Spleen (tissue), 11 donors: ENCODE measurements around the gene ATXN7L2. TPM values are rescaled to one million over a fixed set of nuclear protein-coding genes. Genes with fewer than 3 reads are reported as not detected.

Experiments
- DNase-seq: peaks from one replicate; pipeline ENCODE4 v3.0.0-alpha.2; 2020
- H3K27ac ChIP-seq, 8 donors: fragments of 200-600 bp; sonication (generic) in 7 of 8; 1 replicate in 4 of 8; 2 replicates in 4 of 8; pipeline versions ENCODE4 v1.5.0 to v1.8.0; 2016 to 2021; ENCODE audit warnings: inconsistent platforms in 4 of 8, mild to moderate bottlenecking in 4 of 8, moderate library complexity in 1 of 8
- H3K27me3 ChIP-seq, 7 donors: fragments of 200-600 bp; sonication (generic) in 6 of 7; replicated peaks in 1 of 7; 1 replicate in 4 of 7; 2 replicates in 3 of 7; pipeline versions ENCODE4 v1.5.0 to v1.8.0; 2016 to 2021; ENCODE audit warnings: inconsistent platforms in 3 of 7, mild to moderate bottlenecking in 1 of 7
- H3K36me3 ChIP-seq, 6 donors: fragments of 200-600 bp; sonication (generic) in 5 of 6; 1 replicate in 4 of 6; 2 replicates in 2 of 6; pipeline versions ENCODE4 v1.5.0 to v1.8.0; 2016 to 2021; ENCODE audit warnings: inconsistent platforms in 2 of 6
- H3K4me1 ChIP-seq, 6 donors: fragments of 200-600 bp; sonication (generic) in 5 of 6; 1 replicate in 3 of 6; 2 replicates in 3 of 6; pipeline versions ENCODE4 v1.5.0 to v1.8.0; 2016 to 2021; ENCODE audit warnings: inconsistent platforms in 3 of 6
- H3K4me3 ChIP-seq, 8 donors: fragments of 200-600 bp; sonication (generic) in 7 of 8; 1 replicate in 4 of 8; 2 replicates in 4 of 8; pipeline versions ENCODE4 v1.5.0 to v1.8.0; 2016 to 2021; ENCODE audit warnings: inconsistent platforms in 4 of 8, mild to moderate bottlenecking in 4 of 8, moderate library complexity in 2 of 8
- H3K9me3 ChIP-seq, 8 donors: fragments of 200-600 bp; sonication (generic) in 7 of 8; 1 replicate in 4 of 8; 2 replicates in 4 of 8; pipeline versions ENCODE4 v1.5.0 to v1.8.0; 2016 to 2021; ENCODE audit warnings: inconsistent platforms in 4 of 8
- POLR2A ChIP-seq, 3 donors: fragments of 450-650 bp; IDR thresholded peaks; one replicate each; pipeline ENCODE4 v1.5.1; 2017; ENCODE audit warnings: antibody characterized with exemption in 3 of 3, mild to moderate bottlenecking in 1 of 3
- POLR2AphosphoS5 ChIP-seq, 3 donors: sonication (generic); formaldehyde crosslinking; IDR thresholded peaks; one replicate each; pipeline ENCODE4 v1.5.1; 2017; ENCODE audit warnings: antibody characterized with exemption in 3 of 3
- WGBS, 5 donors: extraction: QIAGEN DNeasy Blood & Tissue Kit in 3 of 5; methylation state at CpG; one replicate each; pipeline versions ENCODE4 v1.1.5 to v1.1.7; 2013 to 2018; 5-methylcytosine and 5-hydroxymethylcytosine counted together
- intact Hi-C: fragments of 100-400 bp; cut with DNase I; formaldehyde crosslinking; loops from one replicate; pipeline ENCODE4 v1.15.0; 2023; ENCODE audit warnings: low total_unique reads
- polyA plus RNA-seq, 3 donors: library from polyadenylated mRNA; stranded (reverse); fragments of 200-250 nt; gene quantifications; one replicate each; pipeline ENCODE4 v1.2.1, GENCODE V29; 2013
- total RNA-seq, 7 donors: library from RNA; depleted of rRNA in 3 of 7; stranded (reverse); fragments of >200 nt in 3 of 7; fragmentation: NEBNext Ultra II Directional in 4 of 7; extraction: Animal tissue kit (Norgen Biotek cat#: 25700) in 4 of 7; gene quantifications; one replicate each; pipeline versions ENCODE4 v1.1.0 to v1.2.1, GENCODE V29; 2016 to 2021
- TF ChIP-seq, protein P1 (sequence below), 11 experiments: fragments of 200-600 bp in 7 of 11; fragments of 450-650 bp in 4 of 11; sonication (generic) in 4 of 11; IDR thresholded peaks in 8 of 11; conservative IDR thresholded peaks in 3 of 11; 1 replicate in 7 of 11; 2 replicates in 4 of 11; pipeline versions ENCODE4 v1.4.0 to v1.8.0; 2016 to 2021; ENCODE audit warnings: antibody characterized with exemption in 11 of 11, inconsistent platforms in 4 of 11, mild to moderate bottlenecking in 1 of 11
- donor health status: healthy with polysubstance abuse.
- donor health status: DM: no; HTN: no; CAD: no; lungs with moderate emphysema.
- donor health status: DM: no; HTN: no; CAD: no.
- donor health status: Bipolar disorder and iron deficiency.
- donor health status: healthy.
- donor health status: DM: no; HTN: no; CAD: no.
- donor health status: DM: yes; HTN: yes; CAD: no.

ATXN7L2 gene
- total and polyA plus RNA-seq, 10 donors = 7.1 to 16.8 (median 8.8) TPM

DNA sequence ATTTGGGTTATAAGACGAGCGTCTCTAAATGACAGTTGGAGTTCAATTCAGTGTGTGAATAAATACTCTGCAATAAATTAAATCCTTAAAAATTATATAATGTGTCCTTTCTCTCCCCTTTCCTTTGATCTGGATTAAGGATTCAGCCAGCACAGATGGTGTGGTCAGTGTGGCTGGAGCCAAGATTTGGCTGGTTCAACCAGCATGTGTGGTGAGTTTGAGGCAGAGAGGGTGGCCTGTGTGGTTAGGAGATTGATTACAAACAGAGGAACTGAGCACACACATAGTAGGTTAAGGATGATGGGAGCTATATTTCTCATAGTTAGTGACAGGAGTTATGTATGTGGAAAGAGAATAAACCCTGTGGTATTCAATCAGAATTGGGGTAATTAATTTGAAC is 40.0 kb downstream of the ATXN7L2 start:
- Histone ChIP-seq H3K36me3 (no peaks in the 10 kb centered on the region), H3K4me3 (no peak overlapping the region), H3K27ac (no peak overlapping the region), H3K4me1 (peaks cover 0 to 5% (median 0%) of the 10 kb centered on the region in 6 donors), H3K27me3 (peaks cover 0 to 12% (median 0%) of the 10 kb centered on the region in 7 donors), H3K9me3 (no peaks in the 10 kb centered on the region)
- DNase-seq = no peak
- WGBS, 5 donors = 88 to 97% (median 96%) methylated on average over 2 of the region's 2 CpGs
- intact Hi-C loops = no loop called here
- TF ChIP-seq, protein P1, sequence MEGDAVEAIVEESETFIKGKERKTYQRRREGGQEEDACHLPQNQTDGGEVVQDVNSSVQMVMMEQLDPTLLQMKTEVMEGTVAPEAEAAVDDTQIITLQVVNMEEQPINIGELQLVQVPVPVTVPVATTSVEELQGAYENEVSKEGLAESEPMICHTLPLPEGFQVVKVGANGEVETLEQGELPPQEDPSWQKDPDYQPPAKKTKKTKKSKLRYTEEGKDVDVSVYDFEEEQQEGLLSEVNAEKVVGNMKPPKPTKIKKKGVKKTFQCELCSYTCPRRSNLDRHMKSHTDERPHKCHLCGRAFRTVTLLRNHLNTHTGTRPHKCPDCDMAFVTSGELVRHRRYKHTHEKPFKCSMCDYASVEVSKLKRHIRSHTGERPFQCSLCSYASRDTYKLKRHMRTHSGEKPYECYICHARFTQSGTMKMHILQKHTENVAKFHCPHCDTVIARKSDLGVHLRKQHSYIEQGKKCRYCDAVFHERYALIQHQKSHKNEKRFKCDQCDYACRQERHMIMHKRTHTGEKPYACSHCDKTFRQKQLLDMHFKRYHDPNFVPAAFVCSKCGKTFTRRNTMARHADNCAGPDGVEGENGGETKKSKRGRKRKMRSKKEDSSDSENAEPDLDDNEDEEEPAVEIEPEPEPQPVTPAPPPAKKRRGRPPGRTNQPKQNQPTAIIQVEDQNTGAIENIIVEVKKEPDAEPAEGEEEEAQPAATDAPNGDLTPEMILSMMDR (IDR thresholded peaks at IDR 0.05 in 8 of 11, conservative IDR thresholded peaks at IDR 0.05 in 3 of 11) = no peak
- TF ChIP-seq POLR2AphosphoS5 (IDR thresholded peaks at IDR 0.05) (no peak), POLR2A (IDR thresholded peaks at IDR 0.05) (no peak)

DNA sequence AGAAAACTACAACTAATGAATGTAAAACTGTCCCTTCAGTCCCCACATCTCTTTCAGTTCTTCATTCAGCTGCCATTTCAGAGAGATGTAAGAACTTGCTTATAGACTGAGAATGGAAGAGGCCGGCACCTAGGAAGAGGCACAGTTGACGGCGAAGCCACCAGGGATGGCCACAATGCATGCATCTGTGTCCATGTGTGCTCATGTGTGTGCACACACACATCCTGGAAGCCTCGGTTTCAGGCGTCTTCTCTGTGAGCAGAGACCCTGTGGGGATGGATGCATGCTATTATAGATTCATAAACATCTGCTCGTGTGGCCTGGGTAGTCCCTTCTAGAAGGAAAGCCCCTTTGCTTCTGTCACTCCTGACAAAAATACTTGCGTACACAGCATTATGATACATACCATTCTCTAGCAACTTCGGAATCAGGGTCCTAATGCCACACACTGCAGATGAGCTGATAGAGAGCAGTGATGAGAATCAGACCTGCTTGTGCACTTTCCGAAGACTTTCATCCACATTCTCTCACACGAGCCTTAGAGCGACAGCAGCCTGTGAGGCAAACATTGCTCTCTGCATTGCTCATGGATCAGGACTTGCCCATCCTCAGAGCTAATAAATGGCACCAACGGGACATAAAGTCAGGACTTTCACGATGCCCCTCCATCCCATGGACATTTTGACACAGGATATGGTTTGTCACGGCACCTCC is 43.5 kb downstream of the ATXN7L2 start:
- DNase-seq = no peak
- WGBS, 5 donors = 60 to 71% (median 70%) methylated on average over 14 of the region's 14 CpGs
- no peaks in the 10 kb centered on the region for H3K9me3 ChIP-seq
- H3K36me3 ChIP-seq = no peaks in the 10 kb centered on the region
- peaks cover 0 to 30% (median 17%) of the 10 kb centered on the region in 6 donors for H3K4me1 ChIP-seq
- TF ChIP-seq, protein P1 (IDR thresholded peaks at IDR 0.05 in 8 of 11, conservative IDR thresholded peaks at IDR 0.05 in 3 of 11) = no peak
- TF ChIP-seq POLR2AphosphoS5 (IDR thresholded peaks at IDR 0.05) (no peak), POLR2A (IDR thresholded peaks at IDR 0.05) (no peak)
- H3K27me3 ChIP-seq = no peaks in the 10 kb centered on the region
- H3K4me3 ChIP-seq = no peak overlapping the region
- peak overlapping the region in 6 of 8 donors; percentile 32 to 68 (median 60) for H3K27ac ChIP-seq
- intact Hi-C loops = no loop called here

DNA sequence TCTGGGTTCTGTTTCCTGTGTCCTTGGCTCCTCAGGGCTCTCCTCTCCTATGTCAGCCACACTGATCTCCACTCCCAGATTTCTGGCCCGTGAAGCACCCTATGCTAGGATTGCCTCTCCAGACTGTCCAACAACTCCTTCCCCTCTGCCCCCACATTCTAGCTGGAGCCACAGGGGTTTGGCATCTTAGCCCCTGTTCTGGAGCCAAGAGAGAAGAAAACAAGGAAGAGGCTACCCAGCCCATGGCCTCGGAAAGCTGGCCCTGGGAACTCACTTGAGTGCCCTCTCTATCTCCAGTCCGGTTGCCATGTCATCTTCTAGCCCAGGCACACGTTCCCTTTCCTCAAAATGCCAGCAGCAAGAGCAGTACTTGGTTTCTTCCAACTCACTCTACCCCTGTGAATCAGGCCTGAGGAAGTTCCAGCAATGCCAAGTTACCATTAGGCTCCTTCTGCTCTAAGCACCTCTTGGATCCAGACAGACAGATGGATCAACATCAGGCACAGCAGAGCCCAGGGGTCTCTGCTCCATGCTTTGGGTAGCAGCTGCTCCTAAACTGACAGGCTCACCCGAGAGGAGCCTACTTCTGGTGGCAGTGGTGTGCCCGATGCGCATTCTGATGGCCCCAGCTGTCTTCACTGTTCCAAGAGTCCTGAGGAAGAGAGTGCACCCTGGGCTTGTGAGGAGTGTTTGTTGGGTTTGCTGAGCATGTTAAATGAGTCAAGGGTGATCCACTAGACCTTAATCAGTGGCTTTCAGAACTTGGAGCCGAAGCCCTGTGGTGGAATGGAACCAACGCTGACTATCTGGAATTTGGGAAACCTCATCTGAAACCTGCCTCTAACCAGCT is 44.4 kb downstream of the ATXN7L2 start:
- Histone ChIP-seq H3K4me1 (peaks cover 5 to 38% (median 24%) of the 10 kb centered on the region in 6 donors), H3K4me3 (no peak overlapping the region), H3K27me3 (no peaks in the 10 kb centered on the region), H3K36me3 (no peaks in the 10 kb centered on the region), H3K27ac (peak overlapping the region in 7 of 8 donors; percentile 9 to 68 (median 57)), H3K9me3 (no peaks in the 10 kb centered on the region)
- intact Hi-C loops = no loop called here
- no peak for DNase-seq
- TF ChIP-seq POLR2A (IDR thresholded peaks at IDR 0.05) (no peak), POLR2AphosphoS5 (IDR thresholded peaks at IDR 0.05) (peak in 1 of 3 donors; percentile 30)
- 72 to 86% (median 82%) methylated on average over 7 to 9 of the region's 9 CpGs for WGBS, 5 donors

DNA sequence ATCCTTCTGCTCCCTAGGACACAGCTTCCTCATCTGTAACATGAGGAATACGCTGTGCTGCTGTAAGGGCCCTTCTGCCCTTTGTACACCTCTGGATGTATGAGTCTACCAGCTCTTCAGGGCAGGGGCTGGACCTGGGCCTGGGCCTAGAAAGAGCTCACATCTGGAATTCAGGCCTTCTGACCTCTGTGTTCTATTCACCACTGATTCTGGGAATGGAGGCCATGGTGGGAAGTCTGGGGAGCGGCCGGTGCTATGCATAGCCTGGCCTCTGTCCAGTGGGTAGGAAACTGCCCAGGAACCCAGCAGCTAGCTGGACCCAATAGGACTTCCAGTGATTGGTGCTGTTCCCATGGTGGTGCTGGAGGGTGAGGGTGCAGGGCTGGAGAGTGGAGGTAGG is 45.0 kb downstream of the ATXN7L2 start:
- DNase-seq = no peak
- TF ChIP-seq POLR2A (IDR thresholded peaks at IDR 0.05) (no peak), POLR2AphosphoS5 (IDR thresholded peaks at IDR 0.05) (no peak)
- TF ChIP-seq, protein P1 (IDR thresholded peaks at IDR 0.05 in 8 of 11, conservative IDR thresholded peaks at IDR 0.05 in 3 of 11) = no peak
- no peak overlapping the region for H3K4me3 ChIP-seq
- H3K36me3 ChIP-seq = no peaks in the 10 kb centered on the region
- H3K27me3 ChIP-seq = no peaks in the 10 kb centered on the region
- H3K4me1 ChIP-seq = peaks cover 5 to 41% (median 24%) of the 10 kb centered on the region in 6 donors
- intact Hi-C loops = no loop called here
- peak overlapping the region in 4 of 8 donors; percentile 33 to 68 (median 64) for H3K27ac ChIP-seq
- no peaks in the 10 kb centered on the region for H3K9me3 ChIP-seq
- 85 to 94% (median 90%) methylated on average over 3 of the region's 3 CpGs for WGBS, 5 donors
